Thymus (tissue), 11 donors: Measurements from ENCODE around the gene GLRA1. TPM values are rescaled to one million over a fixed set of nuclear protein-coding genes. Genes with fewer than 3 reads are reported as not detected.

Experiments
- DNase-seq, 9 donors: peaks; one replicate each; pipeline ENCODE4 v3.0.0-alpha.2; 2013; ENCODE audit warnings: low spot score in 9 of 9, low read depth in 6 of 9, missing footprints in 1 of 9
- H3K27ac ChIP-seq, 2 donors: one replicate each; pipeline ENCODE4 v1.5.1; 2013; ENCODE audit warnings: control low read depth in 1 of 2, low read depth in 1 of 2, low read length in 1 of 2, mild to moderate bottlenecking in 1 of 2, moderate library complexity in 1 of 2
- H3K27me3 ChIP-seq, 2 donors: one replicate each; pipeline ENCODE4 v1.5.1; 2013; ENCODE audit warnings: low read length in 1 of 2; ENCODE audit not compliant: control insufficient read depth in 2 of 2, insufficient read depth in 1 of 2
- H3K36me3 ChIP-seq, 2 donors: one replicate each; pipeline ENCODE4 v1.5.1; 2013; ENCODE audit warnings: low read length in 1 of 2, mild to moderate bottlenecking in 1 of 2, moderate library complexity in 1 of 2; ENCODE audit not compliant: control insufficient read depth in 2 of 2, insufficient read depth in 2 of 2
- H3K4me1 ChIP-seq, 2 donors: one replicate each; pipeline ENCODE4 v1.5.1; 2013; ENCODE audit warnings: low read length in 2 of 2; ENCODE audit not compliant: control insufficient read depth in 2 of 2, insufficient read depth in 2 of 2
- H3K4me3 ChIP-seq, 2 donors: one replicate each; pipeline ENCODE4 v1.5.1; 2013; ENCODE audit warnings: low read length in 2 of 2, control low read depth in 1 of 2, mild to moderate bottlenecking in 1 of 2
- H3K9me3 ChIP-seq, 2 donors: one replicate each; pipeline ENCODE4 v1.5.1; 2013; ENCODE audit warnings: low read length in 1 of 2, mild to moderate bottlenecking in 1 of 2; ENCODE audit not compliant: control insufficient read depth in 2 of 2, insufficient read depth in 1 of 2
- WGBS: extraction: QIAGEN DNeasy Blood & Tissue Kit; methylation state at CpG from one replicate; pipeline ENCODE4 v1.1.7; 2013; 5-methylcytosine and 5-hydroxymethylcytosine counted together
- polyA plus RNA-seq: library from polyadenylated mRNA; stranded (reverse); fragments of 200-250 nt; gene quantifications from one replicate; pipeline ENCODE4 v1.2.3, GENCODE V29; 2013
- total RNA-seq: library from RNA; stranded (reverse); fragments of 120-200 nt; gene quantifications from one replicate; pipeline ENCODE4 v1.2.4, GENCODE V29; 2013
- donor health status: healthy.

Gene GLRA1
- total and polyA plus RNA-seq, 2 donors: not detected

GRCh38 chr5:151905557-151905961 is 19.1 kb downstream of the GLRA1 start:
- Histone ChIP-seq H3K27ac (no peak overlapping the region), H3K36me3 (no peaks in the 10 kb centered on the region), H3K4me1 (no peaks in the 10 kb centered on the region), H3K9me3 (no peaks in the 10 kb centered on the region), H3K27me3 (no peaks in the 10 kb centered on the region), H3K4me3 (no peak overlapping the region)
- DNase-seq: no peak
- 58% methylated on average over 4 of the region's 4 CpGs for WGBS

- no peak overlapping the region for H3K27ac ChIP-seq
- no peaks in the 10 kb centered on the region for H3K36me3 ChIP-seq
- H3K9me3 ChIP-seq: no peaks in the 10 kb centered on the region
- H3K4me1 ChIP-seq: no peaks in the 10 kb centered on the region
- H3K4me3 ChIP-seq: no peak overlapping the region
- H3K27me3 ChIP-seq: no peaks in the 10 kb centered on the region
- DNase-seq: no peak
Measured at GRCh38 chr5:151904909-151905308, 19.7 kb downstream of the GLRA1 start.

- H3K27me3 ChIP-seq: no peaks in the 10 kb centered on the region
- no peak for DNase-seq
- H3K27ac ChIP-seq: no peak overlapping the region
- no peak overlapping the region for H3K4me3 ChIP-seq
- 45% methylated on average over 6 of the region's 6 CpGs for WGBS
- no peaks in the 10 kb centered on the region for H3K9me3 ChIP-seq
- no peaks in the 10 kb centered on the region for H3K36me3 ChIP-seq
- H3K4me1 ChIP-seq: no peaks in the 10 kb centered on the region
Measured at GRCh38 chr5:151904127-151904526, 20.5 kb downstream of the GLRA1 start.

GRCh38 chr5:151903243-151903653 is 21.4 kb downstream of the GLRA1 start:
- 19% methylated on average over 2 of the region's 2 CpGs for WGBS
- DNase-seq: no peak
- Histone ChIP-seq H3K4me3 (no peak overlapping the region), H3K27ac (no peak overlapping the region), H3K4me1 (no peaks in the 10 kb centered on the region), H3K9me3 (no peaks in the 10 kb centered on the region), H3K36me3 (no peaks in the 10 kb centered on the region), H3K27me3 (no peaks in the 10 kb centered on the region)

GRCh38 chr5:151902215-151902614 is 22.4 kb downstream of the GLRA1 start:
- no peaks in the 10 kb centered on the region for H3K9me3 ChIP-seq
- no peaks in the 10 kb centered on the region for H3K27me3 ChIP-seq
- H3K27ac ChIP-seq: no peak overlapping the region
- 89% methylated on average over 4 of the region's 4 CpGs for WGBS
- H3K36me3 ChIP-seq: no peaks in the 10 kb centered on the region
- no peak overlapping the region for H3K4me3 ChIP-seq
- DNase-seq: no peak
- no peaks in the 10 kb centered on the region for H3K4me1 ChIP-seq

- H3K27me3 ChIP-seq: no peaks in the 10 kb centered on the region
- H3K4me3 ChIP-seq: no peak overlapping the region
Measured at GRCh38 chr5:151901611-151902010, 23.0 kb downstream of the GLRA1 start.

GRCh38 chr5:151900891-151901290 is 23.8 kb downstream of the GLRA1 start:
- Histone ChIP-seq H3K27me3 (no peaks in the 10 kb centered on the region), H3K36me3 (no peaks in the 10 kb centered on the region), H3K27ac (no peak overlapping the region), H3K4me1 (no peaks in the 10 kb centered on the region), H3K9me3 (no peaks in the 10 kb centered on the region), H3K4me3 (no peak overlapping the region)
- DNase-seq: no peak
- 90% methylated on average over 3 of the region's 3 CpGs for WGBS

More at GRCh38 chr5:151901611-151902010, 23.0 kb downstream of the GLRA1 start:
- no peaks in the 10 kb centered on the region for H3K9me3 ChIP-seq
- H3K4me1 ChIP-seq: no peaks in the 10 kb centered on the region
- H3K36me3 ChIP-seq: no peaks in the 10 kb centered on the region
- DNase-seq: no peak
- H3K27ac ChIP-seq: no peak overlapping the region

GRCh38 chr5:151899399-151899798 is 25.3 kb downstream of the GLRA1 start:
- Histone ChIP-seq H3K36me3 (no peaks in the 10 kb centered on the region), H3K4me3 (no peak overlapping the region), H3K4me1 (no peaks in the 10 kb centered on the region), H3K27me3 (no peaks in the 10 kb centered on the region), H3K27ac (no peak overlapping the region), H3K9me3 (no peaks in the 10 kb centered on the region)
- 82% methylated on average over 2 of the region's 2 CpGs for WGBS
- no peak for DNase-seq

- H3K27ac ChIP-seq: no peak overlapping the region
- 91% methylated on average over 1 of the region's 1 CpG for WGBS
- H3K27me3 ChIP-seq: no peaks in the 10 kb centered on the region
Measured at GRCh38 chr5:151897896-151898295, 26.8 kb downstream of the GLRA1 start.

GRCh38 chr5:151897020-151897552 is 27.6 kb downstream of the GLRA1 start:
- DNase-seq: no peak
- Histone ChIP-seq H3K27ac (no peak overlapping the region), H3K4me1 (no peaks in the 10 kb centered on the region), H3K4me3 (no peak overlapping the region), H3K27me3 (no peaks in the 10 kb centered on the region), H3K9me3 (no peaks in the 10 kb centered on the region), H3K36me3 (no peaks in the 10 kb centered on the region)
- 68% methylated on average over 2 of the region's 2 CpGs for WGBS

More at GRCh38 chr5:151897896-151898295, 26.8 kb downstream of the GLRA1 start:
- H3K36me3 ChIP-seq: no peaks in the 10 kb centered on the region
- DNase-seq: no peak
- no peaks in the 10 kb centered on the region for H3K9me3 ChIP-seq
- no peaks in the 10 kb centered on the region for H3K4me1 ChIP-seq
- H3K4me3 ChIP-seq: no peak overlapping the region
